Prostate gland (tissue), 2 donors: ENCODE measurements around the gene GAREM2.
"Not testable (repeated sequence)": the region's sequence is repeated elsewhere in the genome, so short reads cannot be mapped to it uniquely, and the experiment has no call there.

Experiments used
- POLR2AphosphoS5 ChIP-seq: sonication (generic); formaldehyde crosslinking; IDR thresholded peaks from one replicate; pipeline ENCODE4 v1.6.1; 2017; ENCODE audit warnings: antibody characterized with exemption
- TF ChIP-seq, protein P1 (sequence below), 4 experiments: fragments of 200-600 bp in 2 of 4; fragments of 450-650 bp in 2 of 4; sonication (generic) in 2 of 4; IDR thresholded peaks; 1 replicate in 3 of 4; 2 replicates in 1 of 4; pipeline ENCODE4 v1.5.1; 2016 to 2019; ENCODE audit warnings: antibody characterized with exemption in 4 of 4, mild to moderate bottlenecking in 2 of 4, moderate library complexity in 2 of 4

DNA sequence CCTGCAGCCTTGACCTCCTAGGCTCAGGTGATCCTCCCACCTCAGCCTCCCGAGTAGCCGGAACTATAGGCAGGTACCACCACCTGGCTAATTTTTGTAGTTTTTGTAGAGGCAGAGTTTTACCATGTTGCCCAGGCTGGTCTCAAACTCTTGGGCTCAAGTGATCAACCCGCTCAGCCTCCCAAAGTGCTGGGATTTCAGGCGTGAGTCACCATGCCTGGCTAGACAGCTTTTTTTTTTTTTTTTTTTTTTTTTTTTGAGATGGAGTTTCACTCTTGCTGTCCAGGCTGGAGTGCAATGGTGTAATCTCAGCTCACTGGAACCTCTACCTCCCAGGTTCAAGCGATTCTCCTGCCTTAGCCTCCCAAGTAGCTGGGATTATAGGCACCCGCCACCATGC, 6.3 kb upstream of the GAREM2 start:
- TF ChIP-seq, protein P1, sequence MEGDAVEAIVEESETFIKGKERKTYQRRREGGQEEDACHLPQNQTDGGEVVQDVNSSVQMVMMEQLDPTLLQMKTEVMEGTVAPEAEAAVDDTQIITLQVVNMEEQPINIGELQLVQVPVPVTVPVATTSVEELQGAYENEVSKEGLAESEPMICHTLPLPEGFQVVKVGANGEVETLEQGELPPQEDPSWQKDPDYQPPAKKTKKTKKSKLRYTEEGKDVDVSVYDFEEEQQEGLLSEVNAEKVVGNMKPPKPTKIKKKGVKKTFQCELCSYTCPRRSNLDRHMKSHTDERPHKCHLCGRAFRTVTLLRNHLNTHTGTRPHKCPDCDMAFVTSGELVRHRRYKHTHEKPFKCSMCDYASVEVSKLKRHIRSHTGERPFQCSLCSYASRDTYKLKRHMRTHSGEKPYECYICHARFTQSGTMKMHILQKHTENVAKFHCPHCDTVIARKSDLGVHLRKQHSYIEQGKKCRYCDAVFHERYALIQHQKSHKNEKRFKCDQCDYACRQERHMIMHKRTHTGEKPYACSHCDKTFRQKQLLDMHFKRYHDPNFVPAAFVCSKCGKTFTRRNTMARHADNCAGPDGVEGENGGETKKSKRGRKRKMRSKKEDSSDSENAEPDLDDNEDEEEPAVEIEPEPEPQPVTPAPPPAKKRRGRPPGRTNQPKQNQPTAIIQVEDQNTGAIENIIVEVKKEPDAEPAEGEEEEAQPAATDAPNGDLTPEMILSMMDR (IDR thresholded peaks at IDR 0.05), result not testable (repeated sequence)
- not testable (repeated sequence) for TF ChIP-seq POLR2AphosphoS5
